GM13976 (cell line): Measurements from ENCODE around the gene AIMP1.

Source experiments
- DNase-seq: peaks from one replicate; pipeline ENCODE4 v3.0.0; 2012; ENCODE audit warnings: low spot score
- CTCF ChIP-seq: IDR thresholded peaks from 2 replicates; pipeline ENCODE4 v1.5.1; 2012; ENCODE audit warnings: borderline replicate concordance, mild to moderate bottlenecking; ENCODE audit not compliant: insufficient read depth; ENCODE audit errors: extremely low read depth, missing control alignments, control extremely low read depth
- in situ Hi-C: fragments of 300-500 bp; cut with MboI; formaldehyde crosslinking; loops from one replicate; pipeline ENCODE4 v1.12.0; 2022; ENCODE audit warnings: low sequenced_read_pairs, mixed read lengths, inconsistent platforms; ENCODE audit not compliant: unreplicated experiment

The AIMP1 gene

GRCh38 chr4:106284227-106284626, 32.1 kb upstream of the AIMP1 start:
- in situ Hi-C loops, result no loop called here
- DNase-seq, result no peak
- no peak for TF ChIP-seq CTCF

- no peak for TF ChIP-seq CTCF
- in situ Hi-C loops, result no loop called here
- no peak for DNase-seq
Observed at GRCh38 chr4:106286611-106287010, 29.7 kb upstream of the AIMP1 start.

- no peak for DNase-seq
Observed at GRCh38 chr4:106287353-106287969, 28.9 kb upstream of the AIMP1 start.

GRCh38 chr4:106289737-106290136, 26.6 kb upstream of the AIMP1 start:
- TF ChIP-seq CTCF, result no peak
- in situ Hi-C loops, result no loop called here
- no peak for DNase-seq

More at GRCh38 chr4:106287353-106287969, 28.9 kb upstream of the AIMP1 start:
- TF ChIP-seq CTCF, result no peak
- in situ Hi-C loops, result no loop called here

GRCh38 chr4:106291678-106292077, 24.7 kb upstream of the AIMP1 start:
- no peak for DNase-seq
- no peak for TF ChIP-seq CTCF
- in situ Hi-C loops, result no loop called here

- TF ChIP-seq CTCF, result no peak
- no peak for DNase-seq
- in situ Hi-C loops, result no loop called here
Observed at GRCh38 chr4:106294062-106294461, 22.3 kb upstream of the AIMP1 start.
